Endodermal cell (in vitro differentiated cells): ENCODE results near the gene CD38. TPM values are rescaled to one million over a fixed set of nuclear protein-coding genes. Genes with fewer than 3 reads are reported as not detected.

Experiments used
- DNase-seq: peaks from one replicate; pipeline ENCODE4 v3.0.0-alpha.2; 2017
- H3K27ac ChIP-seq: 2 replicates; pipeline ENCODE4 v1.5.1; 2013; ENCODE audit warnings: mild to moderate bottlenecking, low read depth, low read length, moderate library complexity
- H3K27me3 ChIP-seq: 2 replicates; pipeline ENCODE4 v1.6.1; 2013; ENCODE audit warnings: mild to moderate bottlenecking, low read length, moderate library complexity; ENCODE audit not compliant: insufficient read depth, control insufficient read depth, poor library complexity, severe bottlenecking
- H3K36me3 ChIP-seq: 2 replicates; pipeline ENCODE4 v1.7.0; 2013; ENCODE audit warnings: mild to moderate bottlenecking, low read length, moderate library complexity; ENCODE audit not compliant: control insufficient read depth, insufficient read depth
- H3K4me1 ChIP-seq: one replicate; pipeline ENCODE4 v1.7.0; 2013; ENCODE audit warnings: low read length; ENCODE audit not compliant: control insufficient read depth, insufficient read depth
- H3K4me3 ChIP-seq: 2 replicates; pipeline ENCODE4 v1.5.1; 2013; ENCODE audit warnings: mild to moderate bottlenecking, low read length, moderate library complexity
- H3K9ac ChIP-seq: 2 replicates; pipeline ENCODE4 v1.6.1; 2013; ENCODE audit warnings: mild to moderate bottlenecking, low read length, moderate library complexity; ENCODE audit not compliant: poor library complexity, severe bottlenecking; ENCODE audit errors: extremely low read depth
- H3K9me3 ChIP-seq: 2 replicates; pipeline ENCODE4 v1.6.1; 2013; ENCODE audit warnings: mild to moderate bottlenecking, low read length, moderate library complexity; ENCODE audit not compliant: control insufficient read depth
- H3K27ac Mint-ChIP-seq: 2 replicates; pipeline ENCODE4 v1.8.0; 2020; ENCODE audit warnings: mixed read lengths
- H3K27me3 Mint-ChIP-seq: 2 replicates; pipeline ENCODE4 v1.8.0; 2021; ENCODE audit warnings: mild to moderate bottlenecking, mixed read lengths; ENCODE audit not compliant: insufficient read depth
- H3K36me3 Mint-ChIP-seq: 2 replicates; pipeline ENCODE4 v1.8.0; 2020; ENCODE audit warnings: low read depth, mixed read lengths
- H3K4me1 Mint-ChIP-seq: 2 replicates; pipeline ENCODE4 v1.8.0; 2020; ENCODE audit warnings: mixed read lengths
- H3K4me3 Mint-ChIP-seq: 2 replicates; pipeline ENCODE4 v1.8.0; 2020; ENCODE audit warnings: mild to moderate bottlenecking, moderate library complexity, mixed read lengths
- H3K9me3 Mint-ChIP-seq: 2 replicates; pipeline ENCODE4 v1.8.0; 2020; ENCODE audit warnings: mild to moderate bottlenecking, mixed read lengths
- WGBS, 2 experiments: methylation state at CpG; one replicate each; pipeline versions ENCODE4 v1.1.5 to v1.1.7; 2013; ENCODE audit warnings: missing lambda C conversion rate in 2 of 2, mixed read lengths in 1 of 2; ENCODE audit not compliant: insufficient coverage in 1 of 2, insufficient read length in 1 of 2; 5-methylcytosine and 5-hydroxymethylcytosine counted together
- total RNA-seq, 2 donors: library from RNA; stranded (reverse); fragmentation: NEBNext Ultra II Directional in 1 of 2; extraction: Animal tissue kit (Norgen Biotek cat#: 25700) in 1 of 2; gene quantifications; 2 replicates in 1 of 2; 3 replicates in 1 of 2; pipeline ENCODE4 v1.2.1, GENCODE V29; 2021
- TF ChIP-seq, protein P1 (sequence below): fragments of 200-600 bp; sonication (generic); conservative IDR thresholded peaks from 2 replicates; pipeline ENCODE4 v1.5.0; 2021; ENCODE audit warnings: antibody characterized with exemption, mild to moderate bottlenecking

The CD38 gene
- total RNA-seq, 2 donors from 2014 or later, result 0.11 TPM; not detected in 1

GRCh38 chr4:15793506-15794363, 15.6 kb downstream of the CD38 start:
- Histone ChIP-seq H3K4me1 (no peaks in the 10 kb centered on the region), H3K27me3 (no peaks in the 10 kb centered on the region), H3K9ac (no peak overlapping the region), H3K4me3 (no peak overlapping the region), H3K36me3 (no peaks in the 10 kb centered on the region), H3K27ac (no peak overlapping the region), H3K9me3 (no peaks in the 10 kb centered on the region)
- DNase-seq, result no peak
- no peaks in the 10 kb centered on the region for H3K36me3 Mint-ChIP-seq
- H3K9me3 Mint-ChIP-seq, result peaks cover 21% of the 10 kb centered on the region
- TF ChIP-seq, protein P1, sequence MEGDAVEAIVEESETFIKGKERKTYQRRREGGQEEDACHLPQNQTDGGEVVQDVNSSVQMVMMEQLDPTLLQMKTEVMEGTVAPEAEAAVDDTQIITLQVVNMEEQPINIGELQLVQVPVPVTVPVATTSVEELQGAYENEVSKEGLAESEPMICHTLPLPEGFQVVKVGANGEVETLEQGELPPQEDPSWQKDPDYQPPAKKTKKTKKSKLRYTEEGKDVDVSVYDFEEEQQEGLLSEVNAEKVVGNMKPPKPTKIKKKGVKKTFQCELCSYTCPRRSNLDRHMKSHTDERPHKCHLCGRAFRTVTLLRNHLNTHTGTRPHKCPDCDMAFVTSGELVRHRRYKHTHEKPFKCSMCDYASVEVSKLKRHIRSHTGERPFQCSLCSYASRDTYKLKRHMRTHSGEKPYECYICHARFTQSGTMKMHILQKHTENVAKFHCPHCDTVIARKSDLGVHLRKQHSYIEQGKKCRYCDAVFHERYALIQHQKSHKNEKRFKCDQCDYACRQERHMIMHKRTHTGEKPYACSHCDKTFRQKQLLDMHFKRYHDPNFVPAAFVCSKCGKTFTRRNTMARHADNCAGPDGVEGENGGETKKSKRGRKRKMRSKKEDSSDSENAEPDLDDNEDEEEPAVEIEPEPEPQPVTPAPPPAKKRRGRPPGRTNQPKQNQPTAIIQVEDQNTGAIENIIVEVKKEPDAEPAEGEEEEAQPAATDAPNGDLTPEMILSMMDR, result no peak
- WGBS, 2 experiments, result 93 to 94% methylated on average over 2 to 3 of the region's 3 CpGs
- H3K4me3 Mint-ChIP-seq, result no peak overlapping the region
- no peaks in the 10 kb centered on the region for H3K4me1 Mint-ChIP-seq
- H3K27ac Mint-ChIP-seq, result no peak overlapping the region
- no peaks in the 10 kb centered on the region for H3K27me3 Mint-ChIP-seq

- Mint-ChIP-seq H3K4me3 (no peak overlapping the region), H3K36me3 (no peaks in the 10 kb centered on the region), H3K9me3 (peaks cover 16% of the 10 kb centered on the region), H3K27me3 (no peaks in the 10 kb centered on the region), H3K4me1 (no peaks in the 10 kb centered on the region), H3K27ac (no peak overlapping the region)
- no peaks in the 10 kb centered on the region for H3K9me3 ChIP-seq
- TF ChIP-seq, protein P1, result no peak
- H3K4me1 ChIP-seq, result no peaks in the 10 kb centered on the region
- H3K27me3 ChIP-seq, result no peaks in the 10 kb centered on the region
- H3K27ac ChIP-seq, result no peak overlapping the region
- WGBS, 2 experiments, result 92 to 100% methylated on average over 2 of the region's 2 CpGs
- H3K9ac ChIP-seq, result no peak overlapping the region
- H3K4me3 ChIP-seq, result no peak overlapping the region
- H3K36me3 ChIP-seq, result no peaks in the 10 kb centered on the region
- DNase-seq, result no peak
Observed at GRCh38 chr4:15794426-15794825, 16.3 kb downstream of the CD38 start.

GRCh38 chr4:15794905-15795304, 16.8 kb downstream of the CD38 start:
- 63 to 75% methylated on average over 1 of the region's 1 CpG for WGBS, 2 experiments
- Histone ChIP-seq H3K9me3 (peaks cover under 1% of the 10 kb centered on the region), H3K4me3 (no peak overlapping the region), H3K27me3 (no peaks in the 10 kb centered on the region), H3K27ac (no peak overlapping the region), H3K9ac (no peak overlapping the region), H3K36me3 (no peaks in the 10 kb centered on the region), H3K4me1 (no peaks in the 10 kb centered on the region)
- Mint-ChIP-seq H3K9me3 (peaks cover 16% of the 10 kb centered on the region), H3K4me3 (no peak overlapping the region), H3K27me3 (no peaks in the 10 kb centered on the region), H3K36me3 (no peaks in the 10 kb centered on the region), H3K4me1 (no peaks in the 10 kb centered on the region), H3K27ac (no peak overlapping the region)
- DNase-seq, result no peak
- TF ChIP-seq, protein P1, result no peak
